Measurements from ENCODE around the gene ZSCAN2. TPM values are rescaled to one million over a fixed set of nuclear protein-coding genes. Genes with fewer than 3 reads are reported as not detected.
A peak's percentile ranks its signal among the peaks of the same experiment; 100 is the strongest.
"Not testable (repeated sequence)": the region's sequence is repeated elsewhere in the genome, so short reads cannot be mapped to it uniquely, and the experiment has no call there.

The ZSCAN2 gene
- total RNA-seq, 1 experiment from 2014 or later: 15.2 TPM

DNA sequence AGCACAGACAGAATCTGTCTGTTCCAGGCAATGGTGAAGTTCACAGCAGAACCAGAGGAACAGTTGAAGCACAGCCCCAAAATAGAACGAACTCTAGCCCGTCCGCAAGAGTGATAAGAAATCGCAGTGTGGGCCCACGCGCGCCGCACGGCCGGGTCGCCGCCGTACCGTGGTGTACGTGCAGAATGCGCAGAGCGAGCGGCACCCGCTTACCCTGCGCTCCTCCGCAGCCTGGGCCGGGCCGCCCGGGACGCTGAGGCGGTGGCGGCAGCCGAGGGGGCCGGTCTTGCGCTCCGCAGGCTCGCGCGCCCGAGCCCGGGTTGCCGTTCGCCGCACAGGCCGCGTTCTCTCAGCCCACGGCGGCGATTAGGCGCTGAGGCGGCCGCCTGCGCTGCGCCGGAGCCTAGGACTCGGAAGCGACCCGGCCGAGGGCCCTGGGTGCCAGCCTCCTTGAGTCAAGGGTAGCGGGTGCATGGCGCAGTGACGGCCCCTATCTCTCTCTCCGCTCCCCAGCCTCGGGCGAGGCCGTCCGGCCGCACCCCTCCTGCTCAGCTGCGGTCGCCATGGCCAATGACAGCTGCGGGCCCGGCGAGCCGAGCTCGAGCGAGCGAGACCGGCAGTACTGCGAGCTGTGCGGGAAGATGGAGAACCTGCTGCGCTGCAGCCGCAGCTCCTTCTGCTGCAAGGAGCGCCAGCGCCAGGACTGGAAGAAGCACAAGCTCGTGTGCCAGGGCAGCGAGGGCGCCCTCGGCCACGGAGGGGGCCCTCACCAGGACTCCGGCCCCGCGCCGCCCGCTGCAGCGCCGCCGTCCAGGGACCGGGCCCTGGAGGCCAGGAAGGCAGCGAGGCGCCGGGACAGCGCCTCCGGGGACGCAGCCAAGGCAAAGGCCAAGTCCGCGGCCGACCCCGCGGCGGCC is 32.8 kb downstream of the ZSCAN2 start:
- H3K4me1 ChIP-seq (ENCODE audit: insufficient read depth, low read length, poor library complexity, severe bottlenecking): peaks cover 16% of the 10 kb centered on the region
- no peaks in the 10 kb centered on the region for H3K27me3 ChIP-seq (replicated peaks; ENCODE audit: insufficient read depth, low read depth, low read length, poor library complexity)
- CTCF ChIA-PET: no interaction called here
- peaks cover 11% of the 10 kb centered on the region for H3K36me3 ChIP-seq (ENCODE audit: insufficient read depth, low read length, poor library complexity, severe bottlenecking)
- peak; percentile 68 for DNase-seq (ENCODE audit: low spot score)
- TF ChIP-seq CTCF (conservative IDR thresholded peaks at IDR 0.05; ENCODE audit: low read depth, low read length) (no peak), EZH2 (IDR thresholded peaks at IDR 0.05; ENCODE audit: borderline replicate concordance, low read depth, low read length, poor library complexity, severe bottlenecking) (no peak)
- BruUV-seq (replicated peaks): no TSS peak
- H3K27ac ChIP-seq (ENCODE audit: low read depth, low read length, poor library complexity, severe bottlenecking): peak overlapping the region; percentile 58
- no peaks in the 10 kb centered on the region for H3K9me3 ChIP-seq (ENCODE audit: low read depth, low read length, poor library complexity, severe bottlenecking)
- peak overlapping the region; percentile 63 for H3K4me3 ChIP-seq (ENCODE audit: low read depth, low read length, poor library complexity, severe bottlenecking)
- POLR2A ChIA-PET (ENCODE audit: low non-redundant PET): interaction anchor here (0.7 kb wide), 1 partner anchor 1086 kb away, joined by 3 read pairs; no protein-coding TSS in a partner anchor
- intact Hi-C loops (cut with micrococcal nuclease; ENCODE audit: unreplicated experiment): no loop called here

- H3K27me3 ChIP-seq (replicated peaks; ENCODE audit: insufficient read depth, low read depth, low read length, poor library complexity): no peaks in the 10 kb centered on the region
- intact Hi-C loops (cut with micrococcal nuclease; ENCODE audit: unreplicated experiment): no loop called here
- BruUV-seq (replicated peaks): no TSS peak
- H3K4me3 ChIP-seq (ENCODE audit: low read depth, low read length, poor library complexity, severe bottlenecking): peak overlapping the region; percentile 63
- TF ChIP-seq EZH2 (IDR thresholded peaks at IDR 0.05; ENCODE audit: borderline replicate concordance, low read depth, low read length, poor library complexity, severe bottlenecking) (no peak), CTCF (conservative IDR thresholded peaks at IDR 0.05; ENCODE audit: low read depth, low read length) (no peak)
- peaks cover 16% of the 10 kb centered on the region for H3K4me1 ChIP-seq (ENCODE audit: insufficient read depth, low read length, poor library complexity, severe bottlenecking)
- peaks cover 12% of the 10 kb centered on the region for H3K36me3 ChIP-seq (ENCODE audit: insufficient read depth, low read length, poor library complexity, severe bottlenecking)
- ChIA-PET CTCF (no interaction called here), POLR2A (ENCODE audit: low non-redundant PET) (interaction anchor here (0.7 kb wide), 2 partner anchors 19 to 1086 kb away, joined by 3 read pairs; no protein-coding TSS in a partner anchor)
- no peak overlapping the region for H3K27ac ChIP-seq (ENCODE audit: low read depth, low read length, poor library complexity, severe bottlenecking)
- H3K9me3 ChIP-seq (ENCODE audit: low read depth, low read length, poor library complexity, severe bottlenecking): no peaks in the 10 kb centered on the region
- no peak for DNase-seq (ENCODE audit: low spot score)
These were observed 33.5 kb downstream of the ZSCAN2 start for GRCh38 chr15:84634228-84634837.

DNA sequence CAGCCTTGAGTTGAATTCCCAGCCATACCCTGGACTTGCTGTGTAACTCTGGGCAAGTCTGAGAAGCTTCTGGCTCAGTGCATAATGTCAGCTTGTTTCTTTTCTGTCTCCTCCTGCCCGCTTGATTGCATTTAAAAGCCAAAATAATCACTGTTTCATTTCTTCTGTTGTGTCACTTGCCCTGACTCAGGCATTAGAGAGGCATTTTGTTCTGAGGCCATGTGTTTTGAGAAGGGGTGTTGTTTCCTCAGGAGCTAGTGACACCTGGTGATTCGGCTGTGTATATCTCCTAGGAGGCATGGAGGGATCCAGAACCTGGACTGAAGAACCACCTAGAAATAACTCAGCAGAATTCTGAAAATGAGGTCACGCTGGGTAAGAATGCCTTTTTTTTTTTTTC is 37.3 kb downstream of the ZSCAN2 start:
- no peak for DNase-seq (ENCODE audit: low spot score)
- ChIA-PET POLR2A (ENCODE audit: low non-redundant PET) (no interaction called here), CTCF (interaction anchor here (1.0 kb wide), 1 partner anchor 39 kb away, joined by 6 read pairs; no protein-coding TSS in a partner anchor)
- Histone ChIP-seq H3K27ac (ENCODE audit: low read depth, low read length, poor library complexity, severe bottlenecking) (no peak overlapping the region), H3K4me3 (ENCODE audit: low read depth, low read length, poor library complexity, severe bottlenecking) (no peak overlapping the region), H3K27me3 (replicated peaks; ENCODE audit: insufficient read depth, low read depth, low read length, poor library complexity) (no peaks in the 10 kb centered on the region), H3K9me3 (ENCODE audit: low read depth, low read length, poor library complexity, severe bottlenecking) (no peaks in the 10 kb centered on the region), H3K4me1 (ENCODE audit: insufficient read depth, low read length, poor library complexity, severe bottlenecking) (peaks cover 6% of the 10 kb centered on the region), H3K36me3 (ENCODE audit: insufficient read depth, low read length, poor library complexity, severe bottlenecking) (peaks cover 45% of the 10 kb centered on the region)
- TF ChIP-seq EZH2 (IDR thresholded peaks at IDR 0.05; ENCODE audit: borderline replicate concordance, low read depth, low read length, poor library complexity, severe bottlenecking) (no peak), CTCF (conservative IDR thresholded peaks at IDR 0.05; ENCODE audit: low read depth, low read length) (no peak)
- BruUV-seq (replicated peaks): no TSS peak
- intact Hi-C loops (cut with micrococcal nuclease; ENCODE audit: unreplicated experiment): no loop called here

DNA sequence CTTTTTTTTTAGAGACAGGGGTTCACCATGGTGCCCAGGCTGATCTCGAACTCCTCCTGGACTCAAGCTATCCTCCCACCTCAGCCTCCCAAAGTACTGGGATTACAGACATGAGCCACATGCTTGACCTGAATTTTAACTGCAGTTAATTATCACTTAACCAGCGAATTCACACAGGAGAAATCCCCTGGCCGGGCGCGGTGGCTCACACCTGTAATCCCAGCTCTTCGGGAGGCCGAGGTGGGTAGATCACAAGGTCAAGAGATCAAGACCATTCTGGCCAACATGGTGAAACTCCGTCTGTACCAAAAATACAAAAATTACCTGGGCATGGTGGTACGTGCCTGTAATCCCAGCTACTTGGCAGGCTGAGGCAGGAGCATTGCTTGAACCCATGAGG is 41.1 kb downstream of the ZSCAN2 start:
- H3K36me3 ChIP-seq (ENCODE audit: insufficient read depth, low read length, poor library complexity, severe bottlenecking): peaks cover 71% of the 10 kb centered on the region
- DNase-seq (ENCODE audit: low spot score); H3K4me3 ChIP-seq (ENCODE audit: low read depth, low read length, poor library complexity, severe bottlenecking); BruUV-seq (replicated peaks); H3K9me3 ChIP-seq (ENCODE audit: low read depth, low read length, poor library complexity, severe bottlenecking); POLR2A ChIA-PET (ENCODE audit: low non-redundant PET); H3K27ac ChIP-seq (ENCODE audit: low read depth, low read length, poor library complexity, severe bottlenecking); H3K4me1 ChIP-seq (ENCODE audit: insufficient read depth, low read length, poor library complexity, severe bottlenecking); H3K27me3 ChIP-seq (replicated peaks; ENCODE audit: insufficient read depth, low read depth, low read length, poor library complexity); CTCF ChIA-PET; intact Hi-C loops (cut with micrococcal nuclease; ENCODE audit: unreplicated experiment): not testable (repeated sequence)

DNA sequence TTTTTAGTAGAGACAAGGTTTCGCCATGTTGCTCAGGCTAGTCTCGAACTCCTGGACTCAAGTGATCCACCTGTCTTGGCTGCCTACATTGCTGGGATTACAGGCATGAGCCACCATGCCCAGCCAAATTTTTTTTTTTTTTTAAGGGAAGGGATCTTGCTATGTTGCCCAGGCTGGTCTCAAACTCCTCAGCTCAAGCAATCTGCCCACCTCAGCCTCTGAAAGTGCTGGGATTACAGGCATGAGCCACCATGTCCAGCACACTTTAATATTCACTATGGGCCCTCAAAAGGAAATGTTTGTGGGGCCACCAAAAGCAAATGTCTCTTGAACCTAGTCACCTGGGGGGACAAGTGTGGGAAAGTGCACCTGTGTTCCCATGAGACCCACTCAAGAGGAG is 41.8 kb downstream of the ZSCAN2 start:
- H3K9me3 ChIP-seq (ENCODE audit: low read depth, low read length, poor library complexity, severe bottlenecking); CTCF ChIA-PET; H3K27me3 ChIP-seq (replicated peaks; ENCODE audit: insufficient read depth, low read depth, low read length, poor library complexity); DNase-seq (ENCODE audit: low spot score); H3K4me1 ChIP-seq (ENCODE audit: insufficient read depth, low read length, poor library complexity, severe bottlenecking); POLR2A ChIA-PET (ENCODE audit: low non-redundant PET); H3K27ac ChIP-seq (ENCODE audit: low read depth, low read length, poor library complexity, severe bottlenecking); intact Hi-C loops (cut with micrococcal nuclease; ENCODE audit: unreplicated experiment); H3K4me3 ChIP-seq (ENCODE audit: low read depth, low read length, poor library complexity, severe bottlenecking); BruUV-seq (replicated peaks): not testable (repeated sequence)
- peaks cover 79% of the 10 kb centered on the region for H3K36me3 ChIP-seq (ENCODE audit: insufficient read depth, low read length, poor library complexity, severe bottlenecking)
